ENCODE results near the gene PPIL1.
A peak's percentile ranks its signal among the peaks of the same experiment; 100 is the strongest.

Gene PPIL1

GRCh38 chr6:36915599-36915998 is 41.0 kb upstream of the PPIL1 start:
- TF ChIP-seq CTCF (IDR thresholded peaks at IDR 0.05; ENCODE audit: borderline replicate concordance, control extremely low read depth, extremely low read depth, insufficient read depth, missing control alignments), result no peak
- in situ Hi-C loops (cut with MboI; ENCODE audit: low sequenced_read_pairs, unreplicated experiment), result no loop called here
- DNase-seq (ENCODE audit: low spot score), result no peak

GRCh38 chr6:36914227-36914794 is 39.7 kb upstream of the PPIL1 start:
- DNase-seq (ENCODE audit: low spot score), result no peak
- no peak for TF ChIP-seq CTCF (IDR thresholded peaks at IDR 0.05; ENCODE audit: borderline replicate concordance, control extremely low read depth, extremely low read depth, insufficient read depth, missing control alignments)
- in situ Hi-C loops (cut with MboI; ENCODE audit: low sequenced_read_pairs, unreplicated experiment), result no loop called here

- in situ Hi-C loops (cut with MboI; ENCODE audit: low sequenced_read_pairs, unreplicated experiment), result no loop called here
- no peak for TF ChIP-seq CTCF (IDR thresholded peaks at IDR 0.05; ENCODE audit: borderline replicate concordance, control extremely low read depth, extremely low read depth, insufficient read depth, missing control alignments)
- no peak for DNase-seq (ENCODE audit: low spot score)
Measured at GRCh38 chr6:36913082-36913481, 38.5 kb upstream of the PPIL1 start.

- in situ Hi-C loops (cut with MboI; ENCODE audit: low sequenced_read_pairs, unreplicated experiment), result no loop called here
- no peak for TF ChIP-seq CTCF (IDR thresholded peaks at IDR 0.05; ENCODE audit: borderline replicate concordance, control extremely low read depth, extremely low read depth, insufficient read depth, missing control alignments)
- DNase-seq (ENCODE audit: low spot score), result peak; percentile 70
Measured at GRCh38 chr6:36912586-36912985, 38.0 kb upstream of the PPIL1 start.

- TF ChIP-seq CTCF (IDR thresholded peaks at IDR 0.05; ENCODE audit: borderline replicate concordance, control extremely low read depth, extremely low read depth, insufficient read depth, missing control alignments), result no peak
- in situ Hi-C loops (cut with MboI; ENCODE audit: low sequenced_read_pairs, unreplicated experiment), result no loop called here
- DNase-seq (ENCODE audit: low spot score), result no peak
Measured at GRCh38 chr6:36912030-36912454, 37.4 kb upstream of the PPIL1 start.

GRCh38 chr6:36908747-36909146 is 34.1 kb upstream of the PPIL1 start:
- no peak for DNase-seq (ENCODE audit: low spot score)
- in situ Hi-C loops (cut with MboI; ENCODE audit: low sequenced_read_pairs, unreplicated experiment), result no loop called here
- no peak for TF ChIP-seq CTCF (IDR thresholded peaks at IDR 0.05; ENCODE audit: borderline replicate concordance, control extremely low read depth, extremely low read depth, insufficient read depth, missing control alignments)

Data from GM13976 (cell line).